PC-3 (cell line): ENCODE results near the gene PLK5. TPM values are rescaled to one million over a fixed set of nuclear protein-coding genes. Genes with fewer than 3 reads are reported as not detected.

Experiments used
- ATAC-seq: fragments of 200-7000 bp; cut with Tn5 transposase; 2 replicates; pipeline ENCODE4 v1.9.1; 2020; ENCODE audit warnings: mild to moderate bottlenecking, moderate library complexity
- BruUV-seq: library from RNA; stranded (reverse); fragments of 400-500 nt; replicated peaks from 2 replicates; lab custom pipeline; 2021; lab: Mats Ljungman, UMichigan
- CTCF ChIA-PET: fragments of 300-600 bp; sonication (Branson Sonifier 250); formaldehyde crosslinking; loops from one replicate; lab custom pipeline; 2022; ENCODE audit warnings: antibody characterized with exemption; lab: Charles Lee
- POLR2A ChIA-PET: fragments of 300-600 bp; sonication (Branson Sonifier 250); formaldehyde crosslinking; loops from one replicate; lab custom pipeline; 2022; ENCODE audit warnings: antibody characterized with exemption; ENCODE audit not compliant: unreplicated experiment; lab: Charles Lee
- DNase-seq: peaks from one replicate; pipeline ENCODE4 v3.0.0-alpha.2; 2015
- H2AFZ ChIP-seq: fragments of 300-600 bp; sonication (generic); 2 replicates; pipeline ENCODE4 v1.6.0; 2016; ENCODE audit warnings: antibody characterized with exemption, low read length
- H3F3A ChIP-seq: fragments of 300-600 bp; sonication (generic); one replicate; pipeline ENCODE4 v1.6.0; 2017; ENCODE audit warnings: antibody characterized with exemption, low read length, control low read depth, mild to moderate bottlenecking; ENCODE audit not compliant: unreplicated experiment
- H3K27ac ChIP-seq: fragments of 300-600 bp; sonication (generic); 2 replicates; pipeline ENCODE4 v1.5.1; 2016; ENCODE audit warnings: mild to moderate bottlenecking, low read length
- H3K27me3 ChIP-seq: fragments of 300-600 bp; sonication (generic); 2 replicates; pipeline ENCODE4 v1.6.1; 2016; ENCODE audit warnings: low read length, mixed read lengths
- H3K36me3 ChIP-seq: fragments of 300-600 bp; sonication (generic); 2 replicates; pipeline ENCODE4 v1.6.1; 2016; ENCODE audit warnings: low read depth, mixed run types, low read length, mixed read lengths
- H3K4me1 ChIP-seq: fragments of 300-600 bp; sonication (generic); 2 replicates; pipeline ENCODE4 v1.5.1; 2016; ENCODE audit warnings: low read length; ENCODE audit not compliant: insufficient read depth
- H3K4me2 ChIP-seq: fragments of 300-600 bp; sonication (generic); 2 replicates; pipeline ENCODE4 v1.6.0; 2016; ENCODE audit warnings: low read length
- H3K4me3 ChIP-seq: fragments of 300-600 bp; sonication (generic); 2 replicates; pipeline ENCODE4 v1.5.1; 2016; ENCODE audit warnings: mild to moderate bottlenecking, low read length, mixed read lengths
- H3K79me2 ChIP-seq: fragments of 300-600 bp; sonication (generic); 2 replicates; pipeline ENCODE4 v1.6.1; 2017; ENCODE audit warnings: low read length, mixed read lengths
- H3K9ac ChIP-seq: fragments of 300-600 bp; sonication (generic); 2 replicates; pipeline ENCODE4 v1.6.0; 2016; ENCODE audit warnings: mild to moderate bottlenecking, low read length
- H3K9me2 ChIP-seq: fragments of 300-600 bp; sonication (generic); replicated peaks from 2 replicates; pipeline ENCODE4 v1.6.1; 2016; ENCODE audit warnings: mixed run types, low read length, mixed read lengths
- H3K9me3 ChIP-seq: fragments of 300-600 bp; sonication (generic); 2 replicates; pipeline ENCODE4 v1.6.1; 2016; ENCODE audit warnings: low read length, mixed read lengths
- H4K20me1 ChIP-seq: fragments of 300-600 bp; sonication (generic); 2 replicates; pipeline ENCODE4 v1.6.1; 2016; ENCODE audit warnings: low read length, mixed read lengths
- EZH2 ChIP-seq: fragments of 300-600 bp; sonication (generic); IDR thresholded peaks from one replicate; pipeline ENCODE4 v1.6.1; 2017; ENCODE audit warnings: antibody characterized with exemption, mild to moderate bottlenecking, low read length; ENCODE audit not compliant: unreplicated experiment
- EZH2phosphoT487 ChIP-seq: fragments of 300-600 bp; sonication (generic); IDR thresholded peaks from 2 replicates; pipeline ENCODE4 v1.6.1; 2018; ENCODE audit warnings: mild to moderate bottlenecking, antibody characterized with exemption, low read length, borderline replicate concordance
- intact Hi-C: fragments of 100-400 bp; cut with micrococcal nuclease; formaldehyde crosslinking; loops from 2 replicates; pipeline ENCODE4 v1.9.0; 2023
- total RNA-seq: library from RNA; depleted of rRNA; stranded (reverse); fragments of >200 nt; gene quantifications from 2 replicates; pipeline ENCODE4 v1.2.3, GENCODE V29; 2014
- TF ChIP-seq, protein P1 (sequence below): fragments of 300-600 bp; sonication (generic); conservative IDR thresholded peaks from 2 replicates; pipeline ENCODE4 v1.5.1; 2017; ENCODE audit warnings: antibody characterized with exemption, low read depth, mild to moderate bottlenecking, low read length

The PLK5 gene
- total RNA-seq, 1 experiment from 2014 or later, result not detected

DNA sequence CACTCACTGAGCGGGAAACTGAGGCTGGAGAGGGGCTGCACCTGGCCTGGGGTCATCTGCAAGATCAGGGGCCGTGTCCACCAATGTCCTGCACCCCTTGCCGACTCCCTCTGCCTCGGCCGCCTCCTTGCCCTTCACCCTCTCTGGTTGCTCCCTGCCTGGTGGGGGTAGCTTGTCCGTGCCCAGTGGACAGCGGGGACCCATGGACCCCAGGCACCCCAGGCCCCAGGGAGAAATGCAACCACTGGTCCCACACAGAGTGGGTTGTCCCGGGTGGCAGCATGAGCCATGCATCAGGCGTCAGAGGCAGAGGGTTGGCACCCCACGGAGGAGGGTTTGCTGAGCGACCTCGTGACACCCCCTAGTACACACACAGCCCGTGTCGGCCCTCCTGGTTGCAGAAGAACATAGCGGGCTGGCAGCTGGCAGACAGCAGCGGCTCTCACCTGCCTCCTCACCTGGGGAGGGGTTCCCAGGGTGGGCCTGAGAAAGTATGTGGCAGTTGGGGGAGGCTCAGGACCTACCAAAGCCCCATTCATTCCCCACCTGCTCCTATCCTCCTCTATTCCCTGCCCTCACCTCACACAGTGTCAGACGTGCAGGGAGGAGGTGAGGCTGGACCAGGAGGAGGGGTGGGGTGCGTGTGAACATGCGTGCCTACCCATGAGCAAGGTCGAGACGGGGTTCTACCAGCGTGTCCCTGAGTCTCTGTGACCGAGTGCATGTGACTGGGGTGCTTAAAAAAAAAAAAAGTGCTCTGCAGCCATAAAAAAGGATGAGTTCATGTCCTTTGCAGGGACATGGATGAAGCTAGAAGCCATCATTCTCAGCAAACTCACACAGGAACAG, 19.7 kb upstream of the PLK5 start:
- DNase-seq (no peak), ATAC-seq (no peak)
- intact Hi-C loops, result no loop called here
- Histone ChIP-seq H4K20me1 (no peaks in the 10 kb centered on the region), H3K79me2 (no peaks in the 10 kb centered on the region), H3K9me3 (no peaks in the 10 kb centered on the region), H3K9ac (no peak overlapping the region), H3F3A (no peaks in the 10 kb centered on the region), H3K9me2 (no peaks in the 10 kb centered on the region), H3K27ac (no peak overlapping the region), H3K36me3 (no peaks in the 10 kb centered on the region), H3K4me3 (no peak overlapping the region), H3K4me1 (no peaks in the 10 kb centered on the region; the same call in 1 of the 2 replicates), H3K4me2 (no peak overlapping the region), H2AFZ (no peak overlapping the region), H3K27me3 (no peaks in the 10 kb centered on the region)
- POLR2A ChIA-PET, result no interaction called here
- no peak for TF ChIP-seq EZH2phosphoT487
- no TSS peak for BruUV-seq
- CTCF ChIA-PET, result no interaction called here

DNA sequence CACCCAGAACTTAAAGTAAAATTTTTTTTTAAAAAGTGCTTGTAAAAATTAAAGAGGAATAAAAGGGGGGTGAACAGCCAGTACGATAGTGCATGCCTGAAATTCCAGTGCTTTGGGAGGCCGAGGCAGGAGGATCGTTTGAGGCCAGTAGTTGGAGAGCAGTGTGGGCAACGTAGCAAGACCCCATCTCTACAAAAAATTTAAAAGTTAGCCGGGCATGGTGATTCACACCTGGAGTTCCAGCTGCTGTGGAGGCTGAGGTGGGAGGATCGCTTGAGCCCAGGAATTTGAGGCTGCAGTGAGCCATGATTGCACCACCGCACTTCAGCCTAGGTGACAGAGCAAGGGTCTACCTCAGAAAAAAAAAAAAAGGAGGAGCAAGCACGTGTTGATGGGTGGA, 18.9 kb upstream of the PLK5 start:
- H2AFZ ChIP-seq, result no peak overlapping the region
- CTCF ChIA-PET, result no interaction called here
- no peaks in the 10 kb centered on the region for H3K9me2 ChIP-seq
- no peaks in the 10 kb centered on the region for H3F3A ChIP-seq
- POLR2A ChIA-PET, result no interaction called here
- no peaks in the 10 kb centered on the region for H3K36me3 ChIP-seq
- no peaks in the 10 kb centered on the region for H3K27me3 ChIP-seq
- intact Hi-C loops, result no loop called here
- no peaks in the 10 kb centered on the region; the same call in 1 of the 2 replicates for H3K4me1 ChIP-seq
- no peaks in the 10 kb centered on the region for H3K79me2 ChIP-seq
- H4K20me1 ChIP-seq, result no peaks in the 10 kb centered on the region
- ATAC-seq, result no peak
- no TSS peak for BruUV-seq
- DNase-seq, result no peak
- H3K4me3 ChIP-seq, result no peak overlapping the region
- no peak overlapping the region for H3K4me2 ChIP-seq
- no peak for TF ChIP-seq EZH2phosphoT487
- TF ChIP-seq, protein P1, sequence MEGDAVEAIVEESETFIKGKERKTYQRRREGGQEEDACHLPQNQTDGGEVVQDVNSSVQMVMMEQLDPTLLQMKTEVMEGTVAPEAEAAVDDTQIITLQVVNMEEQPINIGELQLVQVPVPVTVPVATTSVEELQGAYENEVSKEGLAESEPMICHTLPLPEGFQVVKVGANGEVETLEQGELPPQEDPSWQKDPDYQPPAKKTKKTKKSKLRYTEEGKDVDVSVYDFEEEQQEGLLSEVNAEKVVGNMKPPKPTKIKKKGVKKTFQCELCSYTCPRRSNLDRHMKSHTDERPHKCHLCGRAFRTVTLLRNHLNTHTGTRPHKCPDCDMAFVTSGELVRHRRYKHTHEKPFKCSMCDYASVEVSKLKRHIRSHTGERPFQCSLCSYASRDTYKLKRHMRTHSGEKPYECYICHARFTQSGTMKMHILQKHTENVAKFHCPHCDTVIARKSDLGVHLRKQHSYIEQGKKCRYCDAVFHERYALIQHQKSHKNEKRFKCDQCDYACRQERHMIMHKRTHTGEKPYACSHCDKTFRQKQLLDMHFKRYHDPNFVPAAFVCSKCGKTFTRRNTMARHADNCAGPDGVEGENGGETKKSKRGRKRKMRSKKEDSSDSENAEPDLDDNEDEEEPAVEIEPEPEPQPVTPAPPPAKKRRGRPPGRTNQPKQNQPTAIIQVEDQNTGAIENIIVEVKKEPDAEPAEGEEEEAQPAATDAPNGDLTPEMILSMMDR, result no peak
- TF ChIP-seq EZH2, result no peak
- H3K9me3 ChIP-seq, result no peaks in the 10 kb centered on the region
- no peak overlapping the region for H3K27ac ChIP-seq
- H3K9ac ChIP-seq, result no peak overlapping the region

DNA sequence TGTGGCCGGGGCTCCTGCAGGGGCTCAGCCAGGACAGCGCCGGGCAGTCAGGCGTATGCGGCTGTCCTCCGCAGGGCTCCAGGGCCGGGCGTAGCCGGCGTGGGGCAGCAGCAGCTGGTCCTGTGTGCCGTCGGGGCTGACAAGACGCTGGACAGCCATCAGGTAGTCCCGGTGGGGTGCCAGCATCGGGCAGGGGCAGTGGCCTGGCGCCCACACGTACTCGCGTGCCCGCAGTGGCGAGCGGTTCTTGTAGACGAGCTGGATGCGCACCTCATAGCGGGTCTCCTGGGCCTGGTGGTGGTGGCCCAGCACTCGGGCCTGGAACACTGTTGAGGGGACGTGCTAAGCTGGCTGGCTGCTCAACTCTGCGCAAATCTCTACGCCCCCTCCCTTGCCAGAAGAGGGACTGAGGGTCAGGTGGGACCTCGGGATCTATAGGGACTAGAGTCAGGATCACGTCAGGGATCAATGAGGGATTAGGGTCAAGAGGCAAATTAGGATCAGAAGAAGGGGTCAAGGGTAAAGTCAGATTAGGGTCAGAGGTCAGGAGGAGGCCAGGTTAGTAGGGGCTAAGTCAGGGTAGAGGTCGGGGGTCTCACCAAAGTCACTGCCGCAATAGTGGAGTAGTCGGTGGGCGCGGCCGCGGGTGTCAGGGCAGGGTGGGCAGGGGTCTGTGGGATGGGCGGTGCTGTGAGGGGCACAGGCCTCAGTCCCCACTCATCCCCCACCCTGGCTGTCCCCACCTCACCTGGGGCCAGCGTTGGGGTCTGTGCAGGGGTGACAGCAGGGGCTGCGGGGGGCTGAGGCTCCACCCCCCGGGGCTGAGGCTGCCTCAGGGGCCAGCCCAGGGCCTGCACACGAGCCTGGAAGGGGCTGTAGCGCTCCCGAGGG, 17.6 kb upstream of the PLK5 start:
- intact Hi-C loops, result no loop called here

More for the DNA sequence above, 17.6 kb upstream of the PLK5 start:
- ChIA-PET POLR2A (no interaction called here), CTCF (no interaction called here)
- TF ChIP-seq EZH2, result no peak
- no peak for TF ChIP-seq EZH2phosphoT487
- TF ChIP-seq, protein P1, result no peak
- Histone ChIP-seq H2AFZ (no peak overlapping the region), H3K27me3 (no peaks in the 10 kb centered on the region), H3K36me3 (no peaks in the 10 kb centered on the region), H3K4me2 (no peak overlapping the region), H3K9ac (no peak overlapping the region), H3K4me1 (no peaks in the 10 kb centered on the region; the same call in 1 of the 2 replicates), H3F3A (no peaks in the 10 kb centered on the region), H4K20me1 (no peaks in the 10 kb centered on the region), H3K79me2 (no peaks in the 10 kb centered on the region), H3K9me2 (no peaks in the 10 kb centered on the region), H3K4me3 (no peak overlapping the region), H3K27ac (no peak overlapping the region), H3K9me3 (no peaks in the 10 kb centered on the region)
- no TSS peak for BruUV-seq
- DNase-seq (no peak), ATAC-seq (no peak)
